Astrocyte (in vitro differentiated cells and primary cell): ENCODE data around the gene CCL17. TPM values are rescaled to one million over a fixed set of nuclear protein-coding genes. Genes with fewer than 3 reads are reported as not detected.

Source experiments
- DNase-seq: peaks from one replicate; pipeline ENCODE4 v3.0.0-alpha.2; 2010; ENCODE audit warnings: low read depth
- FAIRE-seq: peaks from 2 replicates; lab custom pipeline; 2011; peaks lifted over from hg19 to GRCh38; lab: Jason Lieb, UNC
- H2AFZ ChIP-seq: 2 replicates; pipeline ENCODE4 v1.6.0; 2012; ENCODE audit warnings: low read depth, low read length, inconsistent platforms
- H3K27ac ChIP-seq: 2 replicates; pipeline ENCODE4 v1.5.1; 2011; ENCODE audit warnings: low read depth, low read length, inconsistent platforms
- H3K27me3 ChIP-seq: 2 replicates; pipeline ENCODE4 v1.6.0; 2011; ENCODE audit warnings: low read length, inconsistent platforms; ENCODE audit not compliant: insufficient read depth
- H3K36me3 ChIP-seq: 2 replicates; pipeline ENCODE4 v1.5.1; 2011; ENCODE audit warnings: low read length, inconsistent platforms; ENCODE audit not compliant: insufficient read depth
- H3K4me1 ChIP-seq: 2 replicates; pipeline ENCODE4 v1.5.1; 2011; ENCODE audit warnings: low read length, inconsistent platforms; ENCODE audit not compliant: insufficient read depth
- H3K4me2 ChIP-seq: 2 replicates; pipeline ENCODE4 v1.6.0; 2012; ENCODE audit warnings: low read length, inconsistent platforms
- H3K4me3 ChIP-seq: 2 replicates; pipeline ENCODE4 v1.5.1; 2011; ENCODE audit warnings: low read depth, mild to moderate bottlenecking, low read length, inconsistent platforms; ENCODE audit not compliant: insufficient read depth
- H3K79me2 ChIP-seq: 2 replicates; pipeline ENCODE4 v1.6.0; 2012; ENCODE audit warnings: mild to moderate bottlenecking, low read length, inconsistent platforms; ENCODE audit not compliant: insufficient read depth
- H3K9ac ChIP-seq: 2 replicates; pipeline ENCODE4 v1.6.0; 2012; ENCODE audit warnings: mild to moderate bottlenecking, low read length, inconsistent platforms
- H3K9me3 ChIP-seq: 2 replicates; pipeline ENCODE4 v1.5.1; 2012; ENCODE audit warnings: low read depth, mild to moderate bottlenecking, low read length, inconsistent platforms; ENCODE audit not compliant: insufficient read depth
- H4K20me1 ChIP-seq: 2 replicates; pipeline ENCODE4 v1.6.0; 2012; ENCODE audit warnings: low read length, inconsistent platforms; ENCODE audit not compliant: insufficient read depth
- H3K27ac Mint-ChIP-seq: one replicate; pipeline ENCODE4 v1.8.0; 2021; ENCODE audit warnings: mild to moderate bottlenecking, mixed read lengths; ENCODE audit not compliant: unreplicated experiment
- H3K27me3 Mint-ChIP-seq: one replicate; pipeline ENCODE4 v1.8.0; 2021; ENCODE audit warnings: low read depth, mixed read lengths; ENCODE audit not compliant: unreplicated experiment
- H3K36me3 Mint-ChIP-seq: one replicate; pipeline ENCODE4 v1.8.0; 2021; ENCODE audit warnings: low read depth, mixed read lengths; ENCODE audit not compliant: unreplicated experiment
- H3K4me1 Mint-ChIP-seq: one replicate; pipeline ENCODE4 v1.8.0; 2021; ENCODE audit warnings: low read depth, mixed read lengths; ENCODE audit not compliant: unreplicated experiment
- H3K4me3 Mint-ChIP-seq: one replicate; pipeline ENCODE4 v1.8.0; 2021; ENCODE audit warnings: mild to moderate bottlenecking, moderate library complexity, mixed read lengths; ENCODE audit not compliant: unreplicated experiment
- H3K9me3 Mint-ChIP-seq: one replicate; pipeline ENCODE4 v1.8.0; 2021; ENCODE audit warnings: mild to moderate bottlenecking, mixed read lengths; ENCODE audit not compliant: unreplicated experiment
- CTCF ChIP-seq: IDR thresholded peaks from 2 replicates; pipeline ENCODE4 v1.5.1; 2011; ENCODE audit warnings: low read depth, mild to moderate bottlenecking, inconsistent platforms, low read length, moderate library complexity; ENCODE audit not compliant: insufficient read depth
- EZH2 ChIP-seq: IDR thresholded peaks from 2 replicates; pipeline ENCODE4 v1.6.1; 2012; ENCODE audit warnings: mild to moderate bottlenecking, low read length, inconsistent platforms; ENCODE audit not compliant: insufficient read depth
- total RNA-seq: library from RNA; stranded (reverse); gene quantifications from 2 replicates; pipeline ENCODE4 v1.2.1, GENCODE V29; 2021

The CCL17 gene
- total RNA-seq, 1 donor from 2014 or later = not detected

- TF ChIP-seq EZH2 (no peak), CTCF (no peak)
- FAIRE-seq = no peak
- Histone ChIP-seq H3K9ac (no peak overlapping the region), H3K4me2 (peak overlapping the region; percentile 68), H3K27me3 (peaks cover 2% of the 10 kb centered on the region), H3K4me3 (no peak overlapping the region), H3K79me2 (no peaks in the 10 kb centered on the region), H3K4me1 (peaks cover 34% of the 10 kb centered on the region), H3K27ac (no peak overlapping the region), H4K20me1 (no peaks in the 10 kb centered on the region), H3K9me3 (no peaks in the 10 kb centered on the region), H3K36me3 (no peaks in the 10 kb centered on the region), H2AFZ (no peak overlapping the region)
- no peak for DNase-seq
- Mint-ChIP-seq H3K4me1 (peaks cover 27% of the 10 kb centered on the region), H3K4me3 (peak overlapping the region; percentile 34), H3K36me3 (no peaks in the 10 kb centered on the region), H3K9me3 (peaks cover 5% of the 10 kb centered on the region), H3K27ac (no peak overlapping the region), H3K27me3 (no peaks in the 10 kb centered on the region)
These were observed 27.3 kb upstream of the CCL17 start for GRCh38 chr16:57377080-57377841.

GRCh38 chr16:57379579-57379978, 25.0 kb upstream of the CCL17 start:
- Histone ChIP-seq H3K4me3 (no peak overlapping the region), H3K9ac (no peak overlapping the region), H2AFZ (no peak overlapping the region), H3K4me1 (peaks cover 13% of the 10 kb centered on the region), H3K27me3 (peaks cover 2% of the 10 kb centered on the region), H3K9me3 (no peaks in the 10 kb centered on the region), H3K4me2 (no peak overlapping the region), H3K27ac (no peak overlapping the region), H3K36me3 (no peaks in the 10 kb centered on the region), H4K20me1 (no peaks in the 10 kb centered on the region), H3K79me2 (no peaks in the 10 kb centered on the region)
- TF ChIP-seq CTCF = no peak
- TF ChIP-seq EZH2 = no peak
- no peaks in the 10 kb centered on the region for H3K27me3 Mint-ChIP-seq
- peaks cover 3% of the 10 kb centered on the region for H3K9me3 Mint-ChIP-seq
- no peaks in the 10 kb centered on the region for H3K36me3 Mint-ChIP-seq
- H3K4me3 Mint-ChIP-seq = no peak overlapping the region
- no peak overlapping the region for H3K27ac Mint-ChIP-seq
- DNase-seq (no peak), FAIRE-seq (no peak)
- H3K4me1 Mint-ChIP-seq = peaks cover 19% of the 10 kb centered on the region

GRCh38 chr16:57380671-57381462, 23.7 kb upstream of the CCL17 start:
- H3K9me3 Mint-ChIP-seq = no peaks in the 10 kb centered on the region
- no peak overlapping the region for H3K27ac ChIP-seq
- H3K27me3 Mint-ChIP-seq = no peaks in the 10 kb centered on the region
- H3K36me3 ChIP-seq = no peaks in the 10 kb centered on the region
- TF ChIP-seq EZH2 (no peak), CTCF (no peak)
- no peak overlapping the region for H3K4me2 ChIP-seq
- H4K20me1 ChIP-seq = no peaks in the 10 kb centered on the region
- H3K27ac Mint-ChIP-seq = no peak overlapping the region
- H3K79me2 ChIP-seq = no peaks in the 10 kb centered on the region
- H3K9ac ChIP-seq = no peak overlapping the region
- peaks cover 12% of the 10 kb centered on the region for H3K4me1 ChIP-seq
- H3K27me3 ChIP-seq = no peaks in the 10 kb centered on the region
- H3K36me3 Mint-ChIP-seq = no peaks in the 10 kb centered on the region
- H2AFZ ChIP-seq = no peak overlapping the region
- no peak for DNase-seq
- FAIRE-seq = no peak
- no peaks in the 10 kb centered on the region for H3K9me3 ChIP-seq
- H3K4me1 Mint-ChIP-seq = peaks cover 17% of the 10 kb centered on the region
- H3K4me3 Mint-ChIP-seq = no peak overlapping the region
- no peak overlapping the region for H3K4me3 ChIP-seq
